OCI-M2 (cell line): ENCODE results near the gene PIK3R3.

Experiments used
- DNase-seq: peaks from one replicate; lab custom pipeline; 2025; ENCODE audit not compliant: unreplicated experiment; lab: John Stamatoyannopoulos, UW

The PIK3R3 gene

DNA sequence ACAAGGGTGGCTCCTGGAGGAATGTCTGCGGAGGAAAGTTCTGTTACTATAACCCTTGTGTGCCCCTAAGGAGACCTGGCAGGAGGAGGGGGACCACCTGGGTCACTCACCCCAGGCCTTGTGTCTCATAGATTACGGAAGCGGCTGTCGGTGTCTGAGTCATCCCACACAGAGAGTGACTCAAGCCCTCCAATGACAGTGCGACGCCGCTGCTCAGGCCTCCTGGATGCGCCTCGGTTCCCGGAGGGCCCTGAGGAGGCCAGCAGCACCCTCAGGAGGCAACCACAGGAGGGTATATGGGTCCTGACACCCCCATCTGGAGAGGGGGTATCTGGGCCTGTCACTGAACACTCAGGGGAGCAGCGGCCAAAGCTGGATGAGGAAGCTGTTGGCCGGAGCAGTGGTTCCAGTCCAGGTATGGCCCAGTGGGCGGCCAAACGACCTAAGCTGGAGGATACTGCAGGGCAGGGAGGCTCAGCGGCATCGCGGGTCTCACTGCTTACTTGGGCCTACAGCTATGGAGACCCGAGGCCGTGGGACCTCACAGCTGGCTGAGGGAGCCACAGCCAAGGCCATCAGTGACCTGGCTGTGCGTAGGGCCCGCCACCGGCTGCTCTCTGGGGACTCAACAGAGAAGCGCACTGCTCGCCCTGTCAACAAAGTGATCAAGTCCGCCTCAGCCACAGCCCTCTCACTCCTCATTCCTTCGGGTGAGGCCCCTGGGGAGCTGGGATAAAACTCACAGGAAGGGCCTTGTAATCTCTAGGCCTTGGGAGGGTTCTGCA, 101.4 kb downstream of the PIK3R3 start:
- DNase-seq, result no peak

DNA sequence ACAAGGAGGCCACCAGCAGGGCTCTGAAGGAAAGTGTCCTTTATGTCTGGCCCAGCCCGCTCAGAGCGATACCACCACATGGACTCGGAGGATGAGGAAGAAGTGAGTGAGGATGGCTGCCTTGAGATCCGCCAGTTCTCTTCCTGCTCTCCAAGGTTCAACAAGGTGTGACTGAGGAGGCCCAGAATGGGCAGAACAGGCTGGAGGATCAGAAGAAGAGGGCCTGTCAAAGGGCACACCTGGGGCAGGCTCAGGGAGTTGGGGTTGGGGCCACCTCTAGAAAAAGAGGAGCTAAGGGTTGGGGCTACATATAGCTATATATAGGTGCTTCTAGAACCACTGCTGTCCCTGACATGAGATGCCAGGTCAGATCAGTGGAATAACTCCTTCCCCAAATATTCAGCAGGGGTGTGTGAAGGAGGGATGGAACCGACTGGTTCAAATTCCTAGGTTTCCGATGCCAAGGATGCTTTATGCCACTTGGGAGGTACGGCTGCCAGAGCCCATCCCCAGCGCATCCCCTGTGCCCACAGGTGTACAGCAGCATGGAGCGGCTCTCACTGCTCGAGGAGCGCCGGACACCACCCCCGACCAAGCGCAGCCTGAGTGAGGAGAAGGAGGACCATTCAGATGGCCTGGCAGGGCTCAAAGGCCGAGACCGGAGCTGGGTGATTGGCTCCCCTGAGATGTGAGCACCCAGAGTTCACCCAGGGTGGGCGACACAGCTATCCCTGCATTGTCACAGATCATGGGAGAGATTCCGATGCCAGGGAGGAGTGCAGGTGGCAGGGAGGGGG, 102.2 kb downstream of the PIK3R3 start:
- DNase-seq, result no peak

GRCh38 chr1:46027788-46028573, 104.4 kb downstream of the PIK3R3 start:
- DNase-seq, result no peak

GRCh38 chr1:46026531-46026930, 105.9 kb downstream of the PIK3R3 start:
- DNase-seq, result no peak

GRCh38 chr1:46021046-46021996, 111.1 kb downstream of the PIK3R3 start:
- DNase-seq, result no peak

- no peak for DNase-seq
These were observed 112.4 kb downstream of the PIK3R3 start for GRCh38 chr1:46020010-46020409.

GRCh38 chr1:46019348-46019747, 113.1 kb downstream of the PIK3R3 start:
- no peak for DNase-seq

- no peak for DNase-seq
These were observed 114.4 kb downstream of the PIK3R3 start for GRCh38 chr1:46017876-46018503.

GRCh38 chr1:46013581-46013980, 118.8 kb downstream of the PIK3R3 start:
- DNase-seq, result no peak

DNA sequence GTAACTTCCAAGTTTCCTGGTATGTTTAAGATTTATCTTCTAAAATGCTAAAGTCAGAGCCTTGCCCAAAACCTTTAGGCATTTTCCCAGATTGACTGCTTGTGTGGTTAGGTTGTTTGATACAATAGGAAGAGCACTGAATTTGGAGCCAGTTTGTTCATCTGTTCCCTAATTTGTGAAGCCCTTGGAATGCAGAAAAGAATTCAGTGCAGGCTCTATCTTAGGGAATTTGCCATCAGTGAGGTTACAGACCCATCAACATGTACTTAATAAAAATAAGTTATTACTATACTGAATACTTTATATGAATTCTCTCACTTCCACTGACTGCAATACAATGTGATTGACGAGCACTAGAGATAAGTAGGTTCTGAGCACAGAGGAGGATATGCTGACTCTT, 120.2 kb downstream of the PIK3R3 start:
- no peak for DNase-seq

DNA sequence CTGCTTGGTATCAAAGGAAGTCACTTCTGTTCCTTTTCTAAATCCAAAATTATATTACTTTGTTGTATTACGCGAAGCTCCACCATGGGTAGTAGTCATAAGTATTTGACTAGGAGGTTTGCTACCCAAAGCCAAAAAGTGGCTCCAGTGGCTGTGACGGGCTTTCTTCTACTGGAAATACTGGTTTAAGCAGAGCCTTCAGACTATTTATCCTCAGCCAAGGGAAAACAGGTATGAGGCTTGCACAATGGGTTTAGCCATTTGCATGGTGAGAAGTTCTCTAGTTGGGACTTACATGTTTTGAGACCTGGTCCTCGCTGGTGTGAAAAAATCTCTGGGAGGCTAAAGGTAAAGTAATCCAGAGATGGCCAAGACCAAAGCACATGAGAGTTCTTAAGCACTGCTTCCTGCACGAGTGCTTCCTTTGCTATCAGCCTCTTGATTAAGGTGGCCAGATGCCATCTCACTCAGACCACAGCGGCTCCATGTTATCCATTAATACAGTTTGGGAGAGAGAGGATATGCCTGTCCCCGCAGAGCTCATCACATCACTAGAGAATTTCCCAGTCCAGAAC, 121.2 kb downstream of the PIK3R3 start:
- no peak for DNase-seq

- DNase-seq, result no peak
These were observed 121.8 kb downstream of the PIK3R3 start for GRCh38 chr1:46010611-46011010.

- no peak for DNase-seq
These were observed 123.8 kb downstream of the PIK3R3 start for GRCh38 chr1:46008585-46008984.

DNA sequence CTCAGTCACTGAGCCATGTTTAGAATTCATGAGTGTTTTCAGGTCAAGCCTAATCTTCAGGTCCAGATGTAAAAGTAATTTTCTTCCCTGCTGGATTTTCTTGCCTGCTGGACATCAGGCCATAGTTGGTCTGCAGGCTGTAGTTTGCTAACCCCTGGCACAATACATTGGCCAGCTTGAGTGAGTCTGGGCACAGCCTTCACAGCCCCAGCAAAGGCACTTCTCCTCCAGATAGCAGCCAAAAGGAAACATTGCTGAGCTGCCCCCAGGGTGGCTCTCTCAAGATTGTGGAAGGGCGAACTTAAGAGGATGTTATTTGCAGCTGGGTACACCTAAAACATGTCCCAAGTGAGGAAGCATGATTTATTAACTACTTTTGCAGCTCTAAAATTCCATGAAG, 126.8 kb downstream of the PIK3R3 start:
- no peak for DNase-seq

GRCh38 chr1:46004492-46004891, 127.9 kb downstream of the PIK3R3 start:
- DNase-seq, result no peak

GRCh38 chr1:46003315-46003714, 129.1 kb downstream of the PIK3R3 start:
- DNase-seq, result no peak

GRCh38 chr1:46002551-46003150, 129.8 kb downstream of the PIK3R3 start:
- DNase-seq, result no peak

DNA sequence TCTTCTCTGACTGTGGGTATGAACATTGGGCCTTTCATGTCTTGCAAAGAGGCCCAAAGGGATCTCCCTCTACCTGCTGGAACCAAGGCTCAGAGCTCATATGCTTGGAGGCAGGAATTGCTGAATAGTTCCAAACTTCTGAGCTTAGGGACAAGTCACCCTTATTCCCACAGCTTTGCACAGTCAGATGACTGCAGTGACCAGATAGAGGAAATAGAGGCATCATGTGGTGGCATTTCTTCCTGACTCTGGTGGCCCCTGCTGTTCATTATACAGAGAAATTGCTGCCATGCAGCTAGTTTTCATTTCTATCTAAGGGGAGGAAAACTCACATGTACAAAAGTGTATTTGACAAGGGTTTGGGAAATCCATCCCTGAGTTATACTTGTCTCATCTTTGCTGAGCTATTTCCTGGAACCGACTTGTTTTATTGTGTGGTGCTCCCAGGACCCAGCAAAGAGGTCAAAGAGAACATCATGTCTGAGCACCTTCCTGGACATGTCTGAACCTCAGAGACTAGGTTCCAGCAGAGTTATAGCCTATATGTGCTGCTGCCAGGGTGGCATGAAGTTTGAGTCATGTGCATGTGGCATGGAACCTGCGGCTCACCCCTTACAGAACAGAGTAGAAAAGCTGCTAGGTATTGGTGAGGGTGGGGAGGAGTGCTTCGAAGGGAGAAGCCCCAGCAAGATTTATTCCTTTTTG, 131.2 kb downstream of the PIK3R3 start:
- no peak for DNase-seq

DNA sequence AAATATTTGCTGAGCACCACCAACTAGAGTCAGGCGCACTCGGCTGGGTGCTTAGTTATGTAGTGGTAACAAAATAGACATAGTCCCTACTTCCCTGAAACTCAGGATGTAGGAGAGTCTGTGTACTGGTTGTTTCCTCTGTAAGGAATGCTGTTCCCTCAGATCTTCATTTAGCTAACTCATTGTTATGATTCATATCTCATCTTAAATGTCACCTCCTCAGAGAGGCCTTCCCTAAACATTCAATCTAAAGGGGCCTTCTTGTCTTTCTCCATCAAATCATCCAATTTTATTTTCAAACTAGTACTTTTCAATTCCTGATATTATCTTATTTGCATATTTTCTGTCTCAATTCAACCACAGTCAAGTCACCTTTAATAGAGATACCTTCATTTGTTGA, 132.9 kb downstream of the PIK3R3 start:
- DNase-seq, result no peak
